SK-N-MC (cell line): ENCODE results near the gene ERC2.

Experiments
- DNase-seq: peaks from one replicate; pipeline ENCODE4 v3.0.0-alpha.2; 2011; ENCODE audit warnings: low read depth, low spot score
- H3K27ac ChIP-seq: fragments of 200-600 bp; sonication (generic); 2 replicates; pipeline ENCODE4 v1.5.1; 2016; ENCODE audit warnings: mixed run types
- H3K36me3 ChIP-seq: fragments of 200-600 bp; sonication (generic); 2 replicates; pipeline ENCODE4 v1.6.1; 2017; ENCODE audit warnings: antibody characterized with exemption, low read length, mixed read lengths; ENCODE audit not compliant: insufficient read depth
- H3K4me3 ChIP-seq: fragments of 200-600 bp; sonication (generic); 2 replicates; pipeline ENCODE4 v1.5.1; 2016
- H3K9ac ChIP-seq: fragments of 200-600 bp; sonication (generic); 2 replicates; pipeline ENCODE4 v1.8.0; 2017; ENCODE audit warnings: mixed run types, mixed read lengths; ENCODE audit not compliant: insufficient read length
- H3K9me3 ChIP-seq: fragments of 200-600 bp; sonication (generic); 2 replicates; pipeline ENCODE4 v1.6.1; 2017; ENCODE audit warnings: low read depth, mild to moderate bottlenecking, antibody characterized with exemption, low read length, moderate library complexity, mixed read lengths
- EZH2 ChIP-seq: fragments of 200-600 bp; sonication (generic); IDR thresholded peaks from one replicate; pipeline ENCODE4 v1.6.1; 2017; ENCODE audit warnings: antibody characterized with exemption
- FOXP2 ChIP-seq: optimal IDR thresholded peaks from 2 replicates; pipeline ENCODE3; 2011; ENCODE audit warnings: mild to moderate bottlenecking, moderate library complexity; ENCODE audit not compliant: insufficient read depth; ENCODE audit errors: extremely low read length, control extremely low read depth
- POLR2AphosphoS5 ChIP-seq: IDR thresholded peaks from 2 replicates; pipeline ENCODE4 v1.6.1; 2012; ENCODE audit warnings: mild to moderate bottlenecking, low read depth, low read length, borderline replicate concordance

The ERC2 gene

GRCh38 chr3:56193519-56193918 lies 274.7 kb downstream of the ERC2 start:
- no peaks in the 10 kb centered on the region for H3K9me3 ChIP-seq
- H3K36me3 ChIP-seq: no peaks in the 10 kb centered on the region
- DNase-seq: no peak
- no peak overlapping the region for H3K9ac ChIP-seq
- no peak for TF ChIP-seq FOXP2
- TF ChIP-seq POLR2AphosphoS5: no peak
- TF ChIP-seq EZH2: no peak
- H3K4me3 ChIP-seq: no peak overlapping the region
- H3K27ac ChIP-seq: no peak overlapping the region

GRCh38 chr3:56192001-56192400 lies 276.3 kb downstream of the ERC2 start:
- H3K9me3 ChIP-seq: no peaks in the 10 kb centered on the region
- TF ChIP-seq POLR2AphosphoS5: no peak
- TF ChIP-seq EZH2: no peak
- no peak for TF ChIP-seq FOXP2
- H3K9ac ChIP-seq: no peak overlapping the region
- H3K27ac ChIP-seq: no peak overlapping the region
- H3K36me3 ChIP-seq: no peaks in the 10 kb centered on the region
- no peak overlapping the region for H3K4me3 ChIP-seq
- no peak for DNase-seq

- H3K9me3 ChIP-seq: no peaks in the 10 kb centered on the region
- H3K36me3 ChIP-seq: no peaks in the 10 kb centered on the region
- H3K9ac ChIP-seq: no peak overlapping the region
- no peak for TF ChIP-seq POLR2AphosphoS5
- TF ChIP-seq EZH2: no peak
- no peak for TF ChIP-seq FOXP2
- no peak overlapping the region for H3K4me3 ChIP-seq
- no peak for DNase-seq
- no peak overlapping the region for H3K27ac ChIP-seq
Observed at GRCh38 chr3:56190771-56191305, 277.4 kb downstream of the ERC2 start.

GRCh38 chr3:56190130-56190529 lies 278.1 kb downstream of the ERC2 start:
- no peaks in the 10 kb centered on the region for H3K36me3 ChIP-seq
- TF ChIP-seq FOXP2 (no peak), EZH2 (no peak), POLR2AphosphoS5 (no peak)
- no peaks in the 10 kb centered on the region for H3K9me3 ChIP-seq
- no peak overlapping the region for H3K27ac ChIP-seq
- no peak overlapping the region for H3K9ac ChIP-seq
- no peak for DNase-seq
- H3K4me3 ChIP-seq: no peak overlapping the region

GRCh38 chr3:56189536-56189935 lies 278.7 kb downstream of the ERC2 start:
- Histone ChIP-seq H3K27ac (no peak overlapping the region), H3K9ac (no peak overlapping the region), H3K4me3 (no peak overlapping the region), H3K9me3 (no peaks in the 10 kb centered on the region), H3K36me3 (no peaks in the 10 kb centered on the region)
- DNase-seq: no peak
- TF ChIP-seq FOXP2 (no peak), EZH2 (no peak), POLR2AphosphoS5 (no peak)

GRCh38 chr3:56188201-56188600 lies 280.1 kb downstream of the ERC2 start:
- DNase-seq: no peak
- no peak for TF ChIP-seq FOXP2
- no peak for TF ChIP-seq POLR2AphosphoS5
- TF ChIP-seq EZH2: no peak
- Histone ChIP-seq H3K9ac (no peak overlapping the region), H3K9me3 (no peaks in the 10 kb centered on the region), H3K36me3 (no peaks in the 10 kb centered on the region), H3K27ac (no peak overlapping the region), H3K4me3 (no peak overlapping the region)

- no peaks in the 10 kb centered on the region for H3K36me3 ChIP-seq
- no peak overlapping the region for H3K9ac ChIP-seq
- H3K9me3 ChIP-seq: no peaks in the 10 kb centered on the region
- no peak overlapping the region for H3K27ac ChIP-seq
- no peak for TF ChIP-seq FOXP2
- no peak for TF ChIP-seq POLR2AphosphoS5
- no peak for TF ChIP-seq EZH2
- DNase-seq: no peak
- H3K4me3 ChIP-seq: no peak overlapping the region
Observed at GRCh38 chr3:56187051-56187450, 281.2 kb downstream of the ERC2 start.

- no peak overlapping the region for H3K27ac ChIP-seq
- no peaks in the 10 kb centered on the region for H3K9me3 ChIP-seq
- DNase-seq: no peak
- H3K9ac ChIP-seq: no peak overlapping the region
- H3K36me3 ChIP-seq: no peaks in the 10 kb centered on the region
- TF ChIP-seq EZH2: no peak
- TF ChIP-seq POLR2AphosphoS5: no peak
- no peak for TF ChIP-seq FOXP2
- no peak overlapping the region for H3K4me3 ChIP-seq
Observed at GRCh38 chr3:56185827-56186226, 282.4 kb downstream of the ERC2 start.

- TF ChIP-seq EZH2 (no peak), FOXP2 (no peak), POLR2AphosphoS5 (no peak)
- Histone ChIP-seq H3K36me3 (no peaks in the 10 kb centered on the region), H3K4me3 (no peak overlapping the region), H3K9ac (no peak overlapping the region), H3K27ac (no peak overlapping the region), H3K9me3 (no peaks in the 10 kb centered on the region)
- no peak for DNase-seq
Observed at GRCh38 chr3:56183529-56183928, 284.7 kb downstream of the ERC2 start.
